Choroid plexus epithelial cell (primary cell): Measurements from ENCODE around the gene PSEN2.

Source experiments
- DNase-seq: peaks from one replicate; pipeline ENCODE4 v3.0.0-alpha.2; 2010; ENCODE audit warnings: low read depth
- H3K4me3 ChIP-seq: 2 replicates; pipeline ENCODE4 v1.5.1; 2011; ENCODE audit warnings: low read depth, mild to moderate bottlenecking, control low read depth, low read length, moderate library complexity
- CTCF ChIP-seq: conservative IDR thresholded peaks from 2 replicates; pipeline ENCODE4 v1.5.1; 2011; ENCODE audit warnings: low read depth, mild to moderate bottlenecking, control low read depth, inconsistent platforms, low read length, moderate library complexity

The PSEN2 gene

GRCh38 chr1:226903819-226904716, 33.7 kb downstream of the PSEN2 start:
- no peak for TF ChIP-seq CTCF
- peak; percentile 88 for DNase-seq

GRCh38 chr1:226904772-226905171, 34.4 kb downstream of the PSEN2 start:
- no peak for DNase-seq
- H3K4me3 ChIP-seq = no peak overlapping the region
- TF ChIP-seq CTCF = no peak

More at GRCh38 chr1:226903819-226904716, 33.7 kb downstream of the PSEN2 start:
- H3K4me3 ChIP-seq = no peak overlapping the region

DNA sequence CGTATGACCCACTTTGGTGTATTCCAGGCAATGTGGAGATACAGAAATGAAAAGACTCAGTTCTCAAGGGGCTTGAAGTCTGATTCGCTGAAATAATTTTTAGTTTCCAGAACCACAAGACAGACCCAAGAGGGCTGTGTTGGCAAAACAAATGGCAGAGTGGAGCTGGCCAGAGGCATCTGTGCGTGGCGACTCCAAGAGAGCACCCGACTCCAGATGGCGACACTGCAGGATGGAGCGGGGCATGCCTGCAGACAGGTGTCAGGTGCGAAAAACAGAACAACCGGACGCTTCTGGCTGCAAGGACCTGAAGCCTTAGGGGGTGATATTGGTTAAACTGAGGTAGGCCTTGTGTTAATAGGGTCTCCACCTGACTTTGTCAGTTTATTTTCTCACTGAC, 38.0 kb downstream of the PSEN2 start:
- TF ChIP-seq CTCF = no peak
- DNase-seq = no peak
- no peak overlapping the region for H3K4me3 ChIP-seq

GRCh38 chr1:226908913-226909312, 38.5 kb downstream of the PSEN2 start:
- no peak for DNase-seq
- TF ChIP-seq CTCF = no peak
- no peak overlapping the region for H3K4me3 ChIP-seq

- no peak overlapping the region for H3K4me3 ChIP-seq
- peak; percentile 84 for TF ChIP-seq CTCF
- peak; percentile 63 for DNase-seq
These were observed 42.3 kb downstream of the PSEN2 start for GRCh38 chr1:226912587-226913176.

- DNase-seq = no peak
- TF ChIP-seq CTCF = no peak
- H3K4me3 ChIP-seq = no peak overlapping the region
These were observed 45.2 kb downstream of the PSEN2 start for GRCh38 chr1:226915672-226915995.
